HepG2 (cell line): ENCODE results near the gene ZBTB32. TPM values are rescaled to one million over a fixed set of nuclear protein-coding genes. Genes with fewer than 3 reads are reported as not detected.

Experiments used
- ATF2 ChIP-seq: sonication (generic); formaldehyde crosslinking; IDR thresholded peaks from 2 replicates; pipeline ENCODE4 v1.4.0; 2020; ENCODE audit warnings: missing genetic modification reagents
- ATF4 ChIP-seq, 2 experiments: fragments of 450-650 bp in 1 of 2; sonication (generic) in 1 of 2; formaldehyde crosslinking; IDR thresholded peaks; 2 replicates each; pipeline versions ENCODE4 v1.5.0 to v1.8.0; 2020 to 2022; ENCODE audit warnings: mild to moderate bottlenecking in 1 of 2, missing genetic modification reagents in 1 of 2
- BHLHE40 ChIP-seq: IDR thresholded peaks from 2 replicates; pipeline ENCODE4 v1.6.1; 2011; ENCODE audit warnings: low read length, improper control_type of control experiment
- FOXA1 ChIP-seq, 2 experiments: fragments of 450-650 bp in 1 of 2; sonication (generic) in 1 of 2; formaldehyde crosslinking in 1 of 2; IDR thresholded peaks; 2 replicates each; pipeline versions ENCODE4 v1.4.0 to v1.6.1; 2016 to 2020; ENCODE audit warnings: missing genetic modification reagents in 1 of 2
- PCBP2 ChIP-seq: fragments of 200-400 bp; formaldehyde crosslinking; optimal IDR thresholded peaks from 2 replicates; pipeline ENCODE3; 2018; ENCODE audit warnings: low read length, low read depth; ENCODE audit not compliant: poor library complexity, severe bottlenecking
- STAT6 ChIP-seq: sonication (generic); formaldehyde crosslinking; IDR thresholded peaks from 2 replicates; pipeline ENCODE4 v1.4.0; 2020; ENCODE audit warnings: missing genetic modification reagents, mild to moderate bottlenecking, borderline replicate concordance
- TCF7 ChIP-seq: sonication (generic); IDR thresholded peaks from 2 replicates; pipeline ENCODE4 v1.6.1; 2016; ENCODE audit warnings: antibody characterized with exemption, low read depth
- TFE3 ChIP-seq: IDR thresholded peaks from 2 replicates; pipeline ENCODE4 v1.6.1; 2016
- ZNF276 ChIP-seq: sonication (generic); formaldehyde crosslinking; IDR thresholded peaks from 2 replicates; pipeline ENCODE4 v1.4.0; 2020; ENCODE audit warnings: mild to moderate bottlenecking, low read depth, missing genetic modification reagents
- ZNF513 ChIP-seq: sonication (generic); formaldehyde crosslinking; conservative IDR thresholded peaks from 2 replicates; pipeline ENCODE4 v1.5.0; 2020; ENCODE audit warnings: missing genetic modification reagents
- ZNF556 ChIP-seq: sonication (generic); formaldehyde crosslinking; IDR thresholded peaks from 2 replicates; pipeline ENCODE4 v1.4.0; 2020; ENCODE audit warnings: mild to moderate bottlenecking, missing genetic modification reagents, borderline replicate concordance
- ZNF629 ChIP-seq: sonication (generic); formaldehyde crosslinking; conservative IDR thresholded peaks from 2 replicates; pipeline ENCODE4 v1.5.0; 2020; ENCODE audit warnings: missing genetic modification reagents
- ZNF710 ChIP-seq: sonication (generic); formaldehyde crosslinking; IDR thresholded peaks from 2 replicates; pipeline ENCODE4 v1.5.0; 2020; ENCODE audit warnings: mild to moderate bottlenecking, missing genetic modification reagents, borderline replicate concordance
- polyA plus RNA-seq, 8 experiments: library from polyadenylated mRNA; depleted of rRNA in 3 of 8; stranded (reverse) in 7 of 8; unstranded in 1 of 8; fragments of >200 nt; fragmentation: Illumina TruSeq in 4 of 8; extraction: Trizol in 4 of 8; gene quantifications; 2 replicates each; pipeline versions ENCODE4 v1.2.1 to v1.2.3, GENCODE V29; 2011 to 2016; ENCODE audit warnings: low read depth in 4 of 8, missing spikeins in 1 of 8, mixed read lengths in 1 of 8; ENCODE audit not compliant: insufficient read depth in 1 of 8
- total RNA-seq, 5 experiments: library from RNA; depleted of rRNA; stranded (reverse); fragments of >200 nt; fragmentation: Illumina TruSeq; extraction: Trizol; gene quantifications; 2 replicates each; pipeline ENCODE4 v1.2.3, GENCODE V29; 2016; ENCODE audit warnings: low read depth in 1 of 5

Gene ZBTB32
- total and polyA plus RNA-seq, 2 of the 13 experiments (the other 11 are each of a cell fraction or from before 2014, with no cell fraction given), result not detected

- TF ChIP-seq ZNF710 (CRISPR knock-in tag), result no peak
- TF ChIP-seq ZNF276 (CRISPR knock-in tag), result no peak
- 0 out of 2 replicates have a peak, but pooled peaks have one; percentile 47 for TF ChIP-seq TFE3 (CRISPR knock-in tag)
- no peak for TF ChIP-seq PCBP2
- no peak for TF ChIP-seq FOXA1 (IDR thresholded peaks at IDR 0.05)
- peak; percentile 51; the same call in 1 of the 2 replicates for TF ChIP-seq FOXA1 (CRISPR knock-in tag; IDR thresholded peaks at IDR 0.05)
- no peak for TF ChIP-seq ZNF513 (CRISPR knock-in tag)
- TF ChIP-seq ATF2 (CRISPR knock-in tag), result no peak
- peak; percentile 84 for TF ChIP-seq BHLHE40
- peak; percentile 31; the same call in 1 of the 2 replicates for TF ChIP-seq ZNF556 (CRISPR knock-in tag)
- peak; percentile 87 for TF ChIP-seq TCF7
- TF ChIP-seq ATF4 (CRISPR knock-in tag; IDR thresholded peaks at IDR 0.05), result no peak
- TF ChIP-seq STAT6, result no peak
- no peak for TF ChIP-seq ZNF629 (CRISPR knock-in tag)
Observed at GRCh38 chr19:35696835-35697234, 7.5 kb upstream of the ZBTB32 start (continued).
